HL-60 (cell line): ENCODE measurements around the gene MASP1.

Experiments
- DNase-seq, 2 experiments: peaks; one replicate each; pipeline ENCODE4 v3.0.0-alpha.2; 2010 to 2020; ENCODE audit warnings: low read depth in 1 of 2, low spot score in 1 of 2
- H3K27ac ChIP-seq: fragments of 250-450 bp; sonication (Bioruptor Pico); replicated peaks from 2 replicates; pipeline ENCODE4 v1.5.1; 2020; ENCODE audit warnings: mild to moderate bottlenecking, moderate library complexity
- H3K27me3 ChIP-seq: fragments of 250-450 bp; sonication (Bioruptor Pico); 2 replicates; pipeline ENCODE4 v1.5.1; 2021; ENCODE audit warnings: mild to moderate bottlenecking, moderate library complexity; ENCODE audit not compliant: insufficient read depth, poor library complexity, severe bottlenecking
- H3K4me3 ChIP-seq: replicated peaks from 2 replicates; pipeline ENCODE4 v1.5.1; 2011; ENCODE audit warnings: mild to moderate bottlenecking, control low read depth, low read length; ENCODE audit not compliant: insufficient read depth
- GABPA ChIP-seq: IDR thresholded peaks from 2 replicates; pipeline ENCODE4 v1.6.1; 2012; ENCODE audit warnings: low read depth
- POLR2AphosphoS5 ChIP-seq: IDR thresholded peaks from 2 replicates; pipeline ENCODE4 v1.6.1; 2012; ENCODE audit warnings: low read depth
- REST ChIP-seq: IDR thresholded peaks from 2 replicates; pipeline ENCODE4 v1.6.1; 2012; ENCODE audit warnings: low read depth; ENCODE audit not compliant: insufficient replicate concordance
- SPI1 ChIP-seq: IDR thresholded peaks from 2 replicates; pipeline ENCODE4 v1.6.1; 2012; ENCODE audit warnings: low read depth, mild to moderate bottlenecking, borderline replicate concordance
- TF ChIP-seq, protein P1 (sequence below): IDR thresholded peaks from one replicate; pipeline ENCODE4 v1.5.1; 2011; ENCODE audit warnings: low read length, control low read depth, inconsistent platforms; ENCODE audit not compliant: insufficient read depth

The MASP1 gene

DNA sequence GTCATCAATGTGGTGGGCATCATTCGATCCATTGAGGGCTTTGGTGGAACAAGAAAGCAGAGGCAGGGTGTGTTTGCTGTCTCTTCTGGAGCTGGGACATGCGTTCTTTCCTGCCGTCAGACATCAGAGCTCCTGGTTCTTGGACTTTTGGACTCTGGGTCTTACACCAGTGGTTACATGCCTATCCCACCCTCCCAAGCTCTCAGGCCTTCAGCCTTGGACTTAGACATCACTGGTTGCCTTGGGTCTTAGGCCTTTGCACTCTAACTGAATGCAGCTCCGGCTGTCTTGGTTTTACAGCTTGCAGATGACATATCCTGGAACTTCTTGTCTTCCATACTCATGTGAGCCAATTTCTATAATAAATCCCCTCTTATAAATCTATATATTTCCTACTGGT, 8.1 kb upstream of the MASP1 start:
- no peak for DNase-seq

DNA sequence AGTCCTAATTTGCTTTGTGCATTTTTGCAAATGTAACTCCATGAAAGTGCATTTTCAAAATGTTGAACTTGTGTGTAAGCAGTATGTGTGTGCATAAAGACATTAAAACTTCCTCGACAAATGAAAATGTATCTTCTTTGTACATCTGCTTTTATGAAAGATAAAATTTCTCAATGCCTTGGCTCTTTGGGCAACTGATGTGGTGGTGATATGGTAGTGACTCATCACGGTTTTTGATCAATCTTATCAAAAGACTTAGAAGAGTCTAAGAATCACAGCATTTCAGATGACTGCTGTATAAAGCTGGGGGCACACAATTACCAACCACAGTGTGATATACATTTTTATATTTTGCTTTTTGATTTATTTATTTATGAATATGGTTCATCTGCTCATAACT, 5.4 kb upstream of the MASP1 start:
- Histone ChIP-seq H3K27me3 (peaks cover 3% of the 10 kb centered on the region), H3K4me3 (no peak overlapping the region), H3K27ac (no peak overlapping the region)
- no peak for TF ChIP-seq SPI1
- no peak for TF ChIP-seq REST
- TF ChIP-seq, protein P1, sequence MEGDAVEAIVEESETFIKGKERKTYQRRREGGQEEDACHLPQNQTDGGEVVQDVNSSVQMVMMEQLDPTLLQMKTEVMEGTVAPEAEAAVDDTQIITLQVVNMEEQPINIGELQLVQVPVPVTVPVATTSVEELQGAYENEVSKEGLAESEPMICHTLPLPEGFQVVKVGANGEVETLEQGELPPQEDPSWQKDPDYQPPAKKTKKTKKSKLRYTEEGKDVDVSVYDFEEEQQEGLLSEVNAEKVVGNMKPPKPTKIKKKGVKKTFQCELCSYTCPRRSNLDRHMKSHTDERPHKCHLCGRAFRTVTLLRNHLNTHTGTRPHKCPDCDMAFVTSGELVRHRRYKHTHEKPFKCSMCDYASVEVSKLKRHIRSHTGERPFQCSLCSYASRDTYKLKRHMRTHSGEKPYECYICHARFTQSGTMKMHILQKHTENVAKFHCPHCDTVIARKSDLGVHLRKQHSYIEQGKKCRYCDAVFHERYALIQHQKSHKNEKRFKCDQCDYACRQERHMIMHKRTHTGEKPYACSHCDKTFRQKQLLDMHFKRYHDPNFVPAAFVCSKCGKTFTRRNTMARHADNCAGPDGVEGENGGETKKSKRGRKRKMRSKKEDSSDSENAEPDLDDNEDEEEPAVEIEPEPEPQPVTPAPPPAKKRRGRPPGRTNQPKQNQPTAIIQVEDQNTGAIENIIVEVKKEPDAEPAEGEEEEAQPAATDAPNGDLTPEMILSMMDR = no peak
- no peak for TF ChIP-seq GABPA
- TF ChIP-seq POLR2AphosphoS5 = no peak
- DNase-seq = no peak

More for the DNA sequence above, 8.1 kb upstream of the MASP1 start:
- Histone ChIP-seq H3K27ac (no peak overlapping the region), H3K27me3 (no peaks in the 10 kb centered on the region), H3K4me3 (no peak overlapping the region)
- TF ChIP-seq POLR2AphosphoS5 = no peak
- TF ChIP-seq SPI1 = no peak
- TF ChIP-seq REST = no peak
- TF ChIP-seq, protein P1 = no peak
- TF ChIP-seq GABPA = no peak

- no peak overlapping the region for H3K27ac ChIP-seq
- peaks cover 3% of the 10 kb centered on the region for H3K27me3 ChIP-seq
- TF ChIP-seq SPI1 (no peak), POLR2AphosphoS5 (no peak), GABPA (no peak), REST (no peak)
- TF ChIP-seq, protein P1 = no peak
- H3K4me3 ChIP-seq = no peak overlapping the region
- no peak for DNase-seq
Observed at GRCh38 chr3:187296058-187296457, 4.5 kb upstream of the MASP1 start.
